ENCODE results near the gene VSTM4. TPM values are rescaled to one million over a fixed set of nuclear protein-coding genes. Genes with fewer than 3 reads are reported as not detected.

Gene VSTM4
- total RNA-seq, 1 experiment from 2014 or later = 0.13 TPM

DNA sequence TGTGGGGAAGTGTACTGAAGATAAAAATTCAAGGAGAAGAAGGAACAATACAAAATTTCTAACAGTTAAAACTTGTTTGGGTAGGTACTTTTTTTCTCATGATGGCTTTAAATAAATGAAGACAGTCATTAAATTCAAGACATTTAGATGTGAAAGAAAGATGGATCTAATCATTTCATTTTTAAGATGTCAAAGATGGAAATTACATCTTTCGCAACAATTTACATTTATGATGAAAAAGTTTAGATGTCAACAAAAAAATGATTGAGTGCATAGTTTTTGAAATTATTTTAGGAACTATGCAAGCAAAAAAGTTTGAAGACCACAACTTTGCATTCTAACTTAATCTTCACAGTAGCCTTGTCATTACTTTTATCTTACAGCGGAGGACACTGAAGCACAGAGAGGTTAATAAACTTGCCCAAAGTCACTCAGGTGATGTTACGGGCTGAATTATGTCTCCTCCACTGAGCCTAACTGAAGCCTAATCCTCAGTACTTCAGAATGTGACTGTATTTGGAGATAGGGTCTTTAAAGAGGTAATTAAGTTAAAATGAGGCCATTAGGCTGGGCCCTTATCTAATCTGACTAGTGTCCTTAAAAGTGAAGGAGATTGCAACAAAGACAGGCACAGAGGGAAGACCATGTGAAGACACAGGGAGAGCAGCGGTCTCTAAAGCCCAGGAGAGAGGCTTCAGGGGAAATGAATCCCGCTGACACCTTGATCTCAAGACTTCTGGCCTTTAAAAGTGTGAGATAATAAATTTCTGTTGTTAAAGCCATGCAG, 48.2 kb downstream of the VSTM4 start:
- in situ Hi-C loops (cut with HindIII; ENCODE audit: low pct_unique_long_range_greater_than_20kb, low sequenced_read_pairs) (no loop called here), intact Hi-C loops (cut with micrococcal nuclease; ENCODE audit: unreplicated experiment) (no loop called here)
- Histone ChIP-seq H3K4me3 (ENCODE audit: low read depth in 2 of 2, low read length in 2 of 2) (no peak overlapping the region), H3K9me3 (ENCODE audit: control insufficient read depth, insufficient read depth, low read depth, low read length) (peaks cover 5% of the 10 kb centered on the region), H3K36me3 (ENCODE audit: control insufficient read depth, insufficient read depth, low read length) (no peaks in the 10 kb centered on the region), H3K27ac (ENCODE audit: low read length) (no peak overlapping the region), H3K27me3 (ENCODE audit: control insufficient read depth, insufficient read depth, low read length) (peaks cover 3% of the 10 kb centered on the region; the same call in 1 of the 2 replicates), H3K4me1 (ENCODE audit: control insufficient read depth, insufficient read depth, low read length) (no peaks in the 10 kb centered on the region)
- ATAC-seq (no peak), DNase-seq (ENCODE audit: low read depth, low spot score) (no peak)
- TF ChIP-seq, protein P1, sequence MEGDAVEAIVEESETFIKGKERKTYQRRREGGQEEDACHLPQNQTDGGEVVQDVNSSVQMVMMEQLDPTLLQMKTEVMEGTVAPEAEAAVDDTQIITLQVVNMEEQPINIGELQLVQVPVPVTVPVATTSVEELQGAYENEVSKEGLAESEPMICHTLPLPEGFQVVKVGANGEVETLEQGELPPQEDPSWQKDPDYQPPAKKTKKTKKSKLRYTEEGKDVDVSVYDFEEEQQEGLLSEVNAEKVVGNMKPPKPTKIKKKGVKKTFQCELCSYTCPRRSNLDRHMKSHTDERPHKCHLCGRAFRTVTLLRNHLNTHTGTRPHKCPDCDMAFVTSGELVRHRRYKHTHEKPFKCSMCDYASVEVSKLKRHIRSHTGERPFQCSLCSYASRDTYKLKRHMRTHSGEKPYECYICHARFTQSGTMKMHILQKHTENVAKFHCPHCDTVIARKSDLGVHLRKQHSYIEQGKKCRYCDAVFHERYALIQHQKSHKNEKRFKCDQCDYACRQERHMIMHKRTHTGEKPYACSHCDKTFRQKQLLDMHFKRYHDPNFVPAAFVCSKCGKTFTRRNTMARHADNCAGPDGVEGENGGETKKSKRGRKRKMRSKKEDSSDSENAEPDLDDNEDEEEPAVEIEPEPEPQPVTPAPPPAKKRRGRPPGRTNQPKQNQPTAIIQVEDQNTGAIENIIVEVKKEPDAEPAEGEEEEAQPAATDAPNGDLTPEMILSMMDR (IDR thresholded peaks at IDR 0.05) = no peak
- TF ChIP-seq TCF7L2 (IDR thresholded peaks at IDR 0.05; ENCODE audit: low read depth, low read length) = no peak
- TF ChIP-seq POLR2AphosphoS5 (IDR thresholded peaks at IDR 0.05; ENCODE audit: low read depth, low read length) = no peak
- TF ChIP-seq, protein P2, sequence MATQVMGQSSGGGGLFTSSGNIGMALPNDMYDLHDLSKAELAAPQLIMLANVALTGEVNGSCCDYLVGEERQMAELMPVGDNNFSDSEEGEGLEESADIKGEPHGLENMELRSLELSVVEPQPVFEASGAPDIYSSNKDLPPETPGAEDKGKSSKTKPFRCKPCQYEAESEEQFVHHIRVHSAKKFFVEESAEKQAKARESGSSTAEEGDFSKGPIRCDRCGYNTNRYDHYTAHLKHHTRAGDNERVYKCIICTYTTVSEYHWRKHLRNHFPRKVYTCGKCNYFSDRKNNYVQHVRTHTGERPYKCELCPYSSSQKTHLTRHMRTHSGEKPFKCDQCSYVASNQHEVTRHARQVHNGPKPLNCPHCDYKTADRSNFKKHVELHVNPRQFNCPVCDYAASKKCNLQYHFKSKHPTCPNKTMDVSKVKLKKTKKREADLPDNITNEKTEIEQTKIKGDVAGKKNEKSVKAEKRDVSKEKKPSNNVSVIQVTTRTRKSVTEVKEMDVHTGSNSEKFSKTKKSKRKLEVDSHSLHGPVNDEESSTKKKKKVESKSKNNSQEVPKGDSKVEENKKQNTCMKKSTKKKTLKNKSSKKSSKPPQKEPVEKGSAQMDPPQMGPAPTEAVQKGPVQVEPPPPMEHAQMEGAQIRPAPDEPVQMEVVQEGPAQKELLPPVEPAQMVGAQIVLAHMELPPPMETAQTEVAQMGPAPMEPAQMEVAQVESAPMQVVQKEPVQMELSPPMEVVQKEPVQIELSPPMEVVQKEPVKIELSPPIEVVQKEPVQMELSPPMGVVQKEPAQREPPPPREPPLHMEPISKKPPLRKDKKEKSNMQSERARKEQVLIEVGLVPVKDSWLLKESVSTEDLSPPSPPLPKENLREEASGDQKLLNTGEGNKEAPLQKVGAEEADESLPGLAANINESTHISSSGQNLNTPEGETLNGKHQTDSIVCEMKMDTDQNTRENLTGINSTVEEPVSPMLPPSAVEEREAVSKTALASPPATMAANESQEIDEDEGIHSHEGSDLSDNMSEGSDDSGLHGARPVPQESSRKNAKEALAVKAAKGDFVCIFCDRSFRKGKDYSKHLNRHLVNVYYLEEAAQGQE (IDR thresholded peaks at IDR 0.05; ENCODE audit: insufficient read depth in 1 of 2, low read depth in 2 of 2, low read length in 1 of 2) = no peak
- no peak for TF ChIP-seq SIN3A (IDR thresholded peaks at IDR 0.05; ENCODE audit: borderline replicate concordance, insufficient read depth, low read depth, low read length)
- CTCF ChIA-PET = no interaction called here
- POLR2A ChIA-PET = no interaction called here
- BruUV-seq (replicated peaks) = no TSS peak

DNA sequence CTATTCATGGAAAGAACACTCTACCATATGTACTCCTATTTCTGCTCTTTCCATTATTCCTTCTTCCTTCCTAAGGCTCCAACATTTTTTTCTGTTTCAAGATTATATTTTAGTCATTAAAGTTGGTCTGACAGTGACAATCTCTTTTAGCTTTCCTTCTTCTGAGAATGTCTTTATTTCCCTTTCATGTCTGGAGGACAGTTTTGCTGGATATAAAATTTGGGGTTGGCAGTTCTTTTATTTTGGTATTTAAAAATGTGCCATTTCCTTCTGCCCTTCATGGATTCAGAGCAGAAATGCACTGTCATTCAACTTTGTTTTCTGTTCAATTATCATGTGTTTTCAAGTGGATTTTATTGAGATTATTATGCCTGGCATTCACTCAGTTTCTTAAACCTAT, 53.1 kb downstream of the VSTM4 start:
- ATAC-seq = no peak
- H3K4me1 ChIP-seq (ENCODE audit: control insufficient read depth, insufficient read depth, low read length) = no peaks in the 10 kb centered on the region
- no TSS peak for BruUV-seq (replicated peaks)
- POLR2A ChIA-PET = no interaction called here
- no peak overlapping the region for H3K4me3 ChIP-seq (ENCODE audit: low read depth in 2 of 2, low read length in 2 of 2)
- H3K9me3 ChIP-seq (ENCODE audit: control insufficient read depth, insufficient read depth, low read depth, low read length) = peaks cover 9% of the 10 kb centered on the region
- DNase-seq (ENCODE audit: low read depth, low spot score) = no peak
- CTCF ChIA-PET = no interaction called here
- in situ Hi-C loops (cut with HindIII; ENCODE audit: low pct_unique_long_range_greater_than_20kb, low sequenced_read_pairs) (no loop called here), intact Hi-C loops (cut with micrococcal nuclease; ENCODE audit: unreplicated experiment) (no loop called here)
- H3K36me3 ChIP-seq (ENCODE audit: control insufficient read depth, insufficient read depth, low read length) = no peaks in the 10 kb centered on the region
- no peak overlapping the region for H3K27ac ChIP-seq (ENCODE audit: low read length)
- TF ChIP-seq, protein P1 (IDR thresholded peaks at IDR 0.05) = no peak
- TF ChIP-seq TCF7L2 (IDR thresholded peaks at IDR 0.05; ENCODE audit: low read depth, low read length) (no peak), SIN3A (IDR thresholded peaks at IDR 0.05; ENCODE audit: borderline replicate concordance, insufficient read depth, low read depth, low read length) (no peak), POLR2AphosphoS5 (IDR thresholded peaks at IDR 0.05; ENCODE audit: low read depth, low read length) (no peak)
- TF ChIP-seq, protein P2 (IDR thresholded peaks at IDR 0.05; ENCODE audit: insufficient read depth in 1 of 2, low read depth in 2 of 2, low read length in 1 of 2) = no peak
- peaks cover 6% of the 10 kb centered on the region; the same call in 1 of the 2 replicates for H3K27me3 ChIP-seq (ENCODE audit: control insufficient read depth, insufficient read depth, low read length)
